ENCODE measurements around the gene PDE11A.
A peak's percentile ranks its signal among the peaks of the same experiment; 100 is the strongest.
"Not testable (repeated sequence)": the region's sequence is repeated elsewhere in the genome, so short reads cannot be mapped to it uniquely, and the experiment has no call there.

Gene PDE11A

DNA sequence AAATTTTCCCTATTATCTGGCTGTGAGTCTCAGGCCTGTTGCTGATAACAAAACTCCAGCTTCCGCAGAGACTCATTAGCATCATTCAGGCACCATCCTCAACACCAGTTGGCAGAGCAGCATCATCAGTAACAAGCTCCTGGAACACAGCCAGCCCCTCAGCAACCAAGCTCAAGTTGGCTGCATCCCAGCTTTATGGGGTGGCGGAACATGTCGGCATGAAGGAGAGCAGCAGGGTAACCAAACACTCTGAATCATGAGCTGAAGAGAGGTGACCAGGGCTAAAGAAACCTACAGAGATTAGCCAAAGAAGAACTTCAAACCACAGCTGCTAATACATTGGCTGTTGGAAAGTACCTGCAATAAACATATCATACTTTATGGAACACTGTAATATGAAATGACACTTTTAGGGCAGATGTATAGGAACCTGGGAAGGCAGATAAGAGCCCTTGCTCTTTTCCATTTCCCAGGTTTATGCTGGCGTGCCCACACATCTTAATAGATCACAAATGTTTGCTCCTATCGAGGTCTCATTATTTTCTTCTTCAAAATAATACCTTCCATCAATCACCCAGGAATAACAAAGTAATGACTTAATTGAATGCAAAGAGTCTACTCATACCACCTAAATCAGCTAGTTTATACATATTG, 63.8 kb downstream of the PDE11A start:
- no peak for DNase-seq

DNA sequence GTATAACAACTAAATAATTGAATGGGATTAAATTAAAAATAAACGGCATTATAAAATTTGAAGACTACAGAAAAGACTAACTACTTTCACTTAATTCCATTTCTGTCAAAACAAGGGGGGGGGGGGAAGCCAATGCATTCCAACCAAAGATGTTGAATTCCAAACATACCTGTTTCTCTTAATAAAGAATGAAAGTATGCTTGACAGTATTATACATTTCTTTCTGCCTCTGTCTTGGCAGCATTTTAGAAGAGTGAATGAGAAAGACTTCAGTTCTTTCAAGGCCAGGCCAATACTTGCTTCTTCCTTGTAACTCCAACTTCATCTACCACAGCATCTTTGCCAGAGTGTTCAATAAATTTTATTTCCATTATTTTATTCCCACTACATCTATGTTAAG, 65.9 kb downstream of the PDE11A start:
- no peak for DNase-seq

DNA sequence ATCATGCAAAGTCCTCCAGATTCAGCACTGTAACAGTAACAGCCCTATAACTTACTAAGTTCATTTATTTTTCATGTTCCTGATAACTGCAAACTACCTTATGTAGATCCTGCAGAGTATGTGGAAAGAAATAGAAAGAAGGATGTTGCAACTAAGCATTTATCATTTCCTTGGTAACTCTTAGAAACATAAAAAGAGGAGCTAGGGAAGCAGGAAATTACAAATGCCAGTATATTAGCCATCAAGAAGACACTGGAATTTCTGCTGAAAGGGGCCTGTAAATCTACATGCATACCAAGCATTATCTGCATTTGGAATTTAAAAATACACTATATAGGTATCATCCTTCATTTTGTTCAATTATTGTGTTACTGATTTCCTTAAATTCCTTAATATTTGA, 66.8 kb downstream of the PDE11A start:
- DNase-seq: peak; percentile 5 to 16

DNA sequence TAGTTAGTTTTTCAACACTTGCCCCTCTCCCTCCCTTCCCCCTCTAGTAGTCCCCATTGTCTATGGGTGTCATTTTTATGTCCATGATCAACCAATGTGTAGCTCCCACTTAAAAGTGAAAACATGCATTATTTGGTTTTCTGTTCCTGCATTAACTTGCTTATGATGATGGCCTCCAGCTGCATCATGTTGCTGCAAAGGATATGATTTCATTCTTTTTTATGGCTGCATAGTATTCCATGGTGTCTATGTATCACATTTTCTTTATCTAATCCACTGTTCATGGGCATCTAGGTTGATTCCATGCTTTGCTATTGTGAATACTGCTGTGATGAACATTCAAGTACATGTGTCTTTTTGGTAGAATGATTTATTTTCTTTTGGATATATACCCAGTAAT, 70.5 kb downstream of the PDE11A start:
- no peak for DNase-seq

DNA sequence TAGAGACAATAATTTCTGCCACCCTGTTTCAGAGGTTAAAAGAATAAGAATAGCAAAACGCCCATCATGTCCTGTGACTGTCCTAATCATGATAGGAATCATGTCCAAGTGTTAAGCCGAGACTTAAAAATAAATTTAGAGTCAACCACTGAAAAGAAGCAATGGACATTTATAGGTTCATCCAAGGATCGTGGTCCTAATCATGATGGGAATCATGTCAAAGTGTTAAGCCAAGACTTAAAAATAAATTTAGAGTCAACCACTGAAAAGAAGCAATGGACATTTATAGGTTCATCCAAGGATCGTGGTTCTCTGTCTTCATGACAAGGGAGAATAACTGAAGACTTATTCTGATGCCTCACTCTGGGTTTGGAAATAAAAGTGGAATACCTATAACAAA, 73.6 kb downstream of the PDE11A start:
- no peak for DNase-seq

DNA sequence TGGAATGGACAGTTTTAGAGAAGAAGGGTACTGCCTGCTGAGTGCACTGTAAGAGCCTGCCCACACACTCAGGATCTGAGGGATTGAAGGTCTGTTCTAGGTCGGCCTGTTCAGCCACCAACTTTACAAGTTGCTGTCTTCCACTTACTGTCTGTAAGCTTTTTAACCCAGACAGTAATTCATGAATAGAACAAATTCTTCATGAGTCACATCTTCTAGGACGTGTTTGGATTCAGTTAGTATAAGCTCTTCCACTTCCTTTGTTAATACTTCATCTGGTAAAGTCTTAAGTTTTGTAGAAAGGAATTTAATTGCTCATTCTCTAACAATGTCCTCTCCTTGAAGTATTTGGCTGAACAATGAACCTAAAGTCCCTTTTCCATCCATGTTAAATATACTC, 74.6 kb downstream of the PDE11A start:
- DNase-seq: no peak

DNA sequence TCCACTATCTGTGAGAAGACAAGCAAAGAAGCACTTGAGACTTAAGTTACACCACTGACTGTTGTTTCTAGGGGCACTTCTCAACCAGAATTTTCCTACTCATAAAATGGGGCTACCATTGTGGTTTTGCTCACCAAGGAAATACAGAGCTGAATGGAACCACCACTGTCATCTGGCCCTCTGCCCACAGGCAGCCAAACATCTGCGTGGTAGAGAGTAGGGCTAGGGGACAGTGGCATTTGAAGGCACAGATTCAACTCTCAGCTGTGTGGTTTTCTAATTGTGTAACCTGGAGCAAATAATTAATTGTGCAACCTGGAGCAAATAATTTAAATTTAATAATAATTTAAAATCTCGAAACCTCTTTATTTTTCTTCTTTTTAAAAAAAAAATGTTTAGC, 79.6 kb downstream of the PDE11A start:
- DNase-seq: no peak

DNA sequence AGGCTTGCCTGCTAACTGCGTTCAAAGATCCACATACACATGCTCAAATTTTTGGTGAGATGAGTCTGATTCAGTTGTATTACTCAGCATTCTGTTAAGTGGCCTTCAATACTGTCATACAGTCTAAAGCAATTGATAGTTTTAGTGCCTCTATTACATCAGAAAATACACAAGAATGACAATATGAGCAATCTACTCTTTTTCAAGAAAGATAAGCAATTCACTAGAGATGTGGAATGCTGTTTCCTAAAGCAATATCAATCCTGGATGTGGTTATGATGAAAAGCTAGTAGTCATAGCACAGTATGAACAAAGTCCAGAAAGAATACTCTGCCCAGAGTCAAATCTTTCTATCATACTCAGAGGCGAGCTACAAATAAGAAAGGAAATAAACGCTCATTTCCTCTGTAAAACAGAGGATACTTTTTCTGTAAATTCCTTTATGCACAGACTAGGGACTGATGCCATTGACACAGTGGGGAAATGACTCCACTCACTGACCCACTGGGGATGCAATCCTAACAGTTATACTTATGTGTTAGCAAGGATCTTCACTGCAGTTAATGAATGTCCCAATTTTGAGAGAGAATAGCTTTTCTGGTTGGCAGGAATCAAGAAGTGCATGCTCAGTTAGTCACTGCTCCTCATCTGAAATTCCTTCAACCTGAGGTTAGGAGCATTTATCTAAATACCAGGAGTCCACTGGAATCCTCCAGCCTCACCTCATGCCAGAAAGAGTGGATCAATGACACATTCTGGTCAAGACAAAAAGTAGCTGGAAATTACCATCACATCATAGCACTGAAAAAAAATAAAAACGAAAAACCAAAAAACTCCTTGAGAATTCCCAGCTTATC, 83.3 kb downstream of the PDE11A start:
- no peak for DNase-seq

DNA sequence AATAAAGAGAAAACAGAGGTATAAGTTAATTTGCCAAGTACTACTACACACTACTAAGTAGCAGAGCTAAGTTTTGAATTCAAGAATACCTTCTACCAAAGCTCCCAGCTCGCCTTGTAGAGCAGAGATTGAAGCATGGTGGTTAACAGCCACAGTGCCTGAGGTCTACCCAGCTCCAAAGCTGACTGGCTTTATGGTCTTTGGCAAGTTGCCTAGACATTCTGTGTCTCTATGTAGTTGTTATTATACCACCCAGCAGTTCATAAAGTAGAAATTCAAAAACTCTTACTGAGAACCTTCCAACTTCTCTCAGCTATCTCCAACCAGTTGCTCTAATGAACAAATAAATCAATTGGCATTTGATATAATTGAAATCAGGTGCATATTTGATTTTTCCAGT, 87.8 kb downstream of the PDE11A start:
- DNase-seq: no peak

DNA sequence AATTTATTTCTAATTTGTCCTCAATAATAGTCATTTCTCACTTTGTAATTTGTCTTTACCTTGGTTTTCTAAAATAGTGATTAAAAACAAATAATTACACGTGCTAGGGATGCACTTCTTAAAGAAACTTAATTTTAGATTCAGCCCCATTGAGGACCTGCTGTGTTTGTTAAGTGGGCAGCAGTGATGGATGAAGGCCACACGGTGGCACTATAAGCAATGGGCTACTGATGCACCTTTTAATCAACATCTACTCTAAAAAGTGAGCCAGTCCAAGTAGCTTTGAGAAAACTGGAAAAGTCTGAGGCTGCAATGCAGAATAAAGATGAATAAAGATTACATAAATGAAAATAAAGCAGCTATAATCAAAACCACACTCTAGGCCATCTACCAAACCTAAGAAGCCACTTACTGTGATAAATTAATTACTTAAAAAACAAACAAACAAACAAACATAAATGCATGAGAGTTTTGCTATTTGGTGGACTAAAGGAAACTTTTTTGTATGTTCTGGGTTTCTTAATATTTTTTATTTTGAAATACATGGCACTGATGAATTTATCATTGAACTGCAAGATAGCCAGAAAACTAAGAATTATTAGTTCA, 89.3 kb downstream of the PDE11A start:
- peak; percentile 23 to 50 for DNase-seq

DNA sequence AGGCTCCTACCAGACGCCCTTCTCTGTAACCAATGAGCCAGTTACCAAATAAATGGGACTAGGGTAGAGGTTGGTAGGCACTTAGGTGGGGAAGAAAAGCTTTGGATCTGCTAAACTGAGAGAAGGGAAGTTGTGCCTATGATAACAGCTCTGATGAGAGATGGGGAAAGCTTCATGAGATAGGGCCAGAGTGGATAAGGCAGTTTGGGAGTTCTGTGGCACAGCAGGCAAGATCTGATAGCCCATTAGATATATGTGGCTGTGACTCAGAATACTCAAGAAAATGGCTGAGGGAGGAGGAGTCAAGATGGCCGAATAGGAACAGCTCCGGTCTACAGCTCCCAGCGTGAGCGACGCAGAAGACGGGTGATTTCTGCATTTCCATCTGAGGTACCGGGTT, 99.8 kb downstream of the PDE11A start:
- DNase-seq: no peak

DNA sequence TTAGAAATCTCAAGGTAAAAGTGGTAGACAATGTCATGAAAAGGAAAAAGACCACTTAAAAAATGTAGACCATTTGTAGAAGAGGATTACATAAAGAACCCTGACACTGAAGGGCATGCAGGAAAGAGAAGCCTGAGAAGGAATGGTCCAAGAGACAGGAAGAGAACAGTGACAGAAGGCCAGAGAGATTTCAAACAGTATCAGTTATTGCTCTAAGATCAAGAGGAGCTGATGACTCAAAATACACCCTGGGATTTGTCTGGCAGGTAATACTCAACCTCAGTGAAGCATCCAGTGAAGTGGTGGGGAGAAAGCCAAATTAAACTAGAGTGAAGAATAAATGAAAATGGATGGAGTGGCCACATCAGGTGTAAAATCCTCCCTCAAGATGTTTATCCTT, 100.5 kb downstream of the PDE11A start:
- no peak for DNase-seq

DNA sequence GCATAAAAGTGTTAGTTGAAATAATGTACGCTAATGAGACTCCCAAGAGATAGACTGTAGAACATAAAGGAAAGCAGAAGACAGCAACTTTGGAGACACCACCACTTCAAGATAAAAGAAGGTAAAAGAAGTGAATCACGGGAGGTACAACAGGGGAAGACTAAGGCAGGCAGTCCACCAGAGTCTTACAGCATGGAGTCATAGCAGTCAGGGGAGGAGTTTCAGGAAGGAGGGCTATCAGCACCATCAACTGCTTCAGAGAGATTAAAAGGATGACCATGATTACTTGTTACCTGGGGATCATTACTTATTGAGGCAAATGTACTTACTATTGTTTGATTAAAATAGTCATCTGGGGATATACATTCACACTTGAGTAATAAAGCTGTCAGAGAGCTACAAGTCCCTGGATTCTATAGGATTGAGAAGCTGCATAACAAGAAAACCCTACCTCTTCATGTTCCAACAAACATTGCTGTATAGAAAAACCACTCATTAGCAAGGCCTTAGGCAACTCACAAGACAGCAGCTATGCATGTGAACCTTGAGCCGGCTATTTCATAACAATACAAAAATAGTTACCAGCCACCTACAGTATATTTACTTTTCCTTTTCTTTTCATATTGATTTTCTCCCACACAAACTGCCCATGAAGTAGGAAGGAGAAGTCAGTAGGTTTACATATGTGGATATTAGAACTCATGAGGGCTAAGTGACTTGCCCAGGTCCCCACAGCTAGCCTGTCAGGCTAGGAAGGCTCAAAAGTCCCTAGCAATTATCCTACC, 101.7 kb downstream of the PDE11A start:
- no peak for DNase-seq

DNA sequence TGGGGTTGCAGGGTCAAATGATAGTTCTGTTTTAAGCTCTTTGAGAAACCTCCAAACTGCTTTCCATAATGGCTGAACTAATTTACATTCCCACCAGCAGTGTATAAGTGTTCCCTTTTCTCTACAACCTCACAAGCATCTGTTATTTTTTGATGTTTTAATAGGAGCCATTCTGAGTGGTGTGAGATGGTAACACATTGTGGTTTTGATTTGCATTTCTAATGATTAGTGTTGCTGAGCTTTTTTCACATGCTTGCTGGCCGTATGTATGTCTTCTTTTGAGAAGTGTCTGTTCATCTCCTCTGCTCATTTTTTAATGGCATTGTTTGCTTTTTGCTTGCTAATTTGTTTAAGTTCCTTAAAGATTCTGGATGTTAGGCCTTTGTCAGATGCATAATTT, 107.7 kb downstream of the PDE11A start:
- no peak for DNase-seq

DNA sequence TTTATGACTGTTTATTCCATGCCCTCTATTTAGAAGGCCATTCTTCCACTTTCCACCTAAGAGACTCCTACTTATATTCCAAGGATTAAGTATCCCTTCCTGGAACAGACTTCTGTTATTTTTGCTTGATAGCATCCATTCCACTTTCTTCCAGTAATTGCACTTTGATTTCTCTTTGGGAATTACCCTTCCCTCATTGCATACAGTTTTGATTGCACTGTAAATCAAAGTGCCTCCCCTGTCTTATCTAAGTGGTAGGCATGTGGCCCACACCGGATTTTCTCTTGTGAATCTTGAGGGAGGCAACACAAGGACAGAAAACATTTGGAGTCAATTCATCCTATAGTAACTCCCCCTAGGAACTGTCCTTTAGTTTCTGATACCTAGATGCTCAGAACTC, 120.4 kb downstream of the PDE11A start:
- DNase-seq: no peak

DNA sequence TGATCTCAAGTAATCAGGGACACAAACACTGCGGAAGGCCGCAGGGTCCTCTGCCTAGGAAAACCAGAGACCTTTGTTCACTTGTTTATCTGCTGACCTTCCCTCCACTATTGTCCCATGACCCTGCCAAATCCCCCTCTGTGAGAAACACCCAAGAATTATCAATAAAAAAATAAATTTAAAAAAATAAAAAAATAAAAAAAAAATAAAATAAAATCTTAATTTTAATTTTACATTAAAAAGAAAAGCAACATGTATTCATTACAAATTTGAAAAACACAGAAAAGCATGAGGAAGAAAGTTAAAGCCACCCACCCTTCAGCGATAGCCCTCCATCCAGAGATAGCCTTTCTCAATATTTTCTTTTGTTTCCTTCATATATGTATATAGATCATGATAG, 125.0 kb downstream of the PDE11A start:
- not testable (repeated sequence) for DNase-seq

DNA sequence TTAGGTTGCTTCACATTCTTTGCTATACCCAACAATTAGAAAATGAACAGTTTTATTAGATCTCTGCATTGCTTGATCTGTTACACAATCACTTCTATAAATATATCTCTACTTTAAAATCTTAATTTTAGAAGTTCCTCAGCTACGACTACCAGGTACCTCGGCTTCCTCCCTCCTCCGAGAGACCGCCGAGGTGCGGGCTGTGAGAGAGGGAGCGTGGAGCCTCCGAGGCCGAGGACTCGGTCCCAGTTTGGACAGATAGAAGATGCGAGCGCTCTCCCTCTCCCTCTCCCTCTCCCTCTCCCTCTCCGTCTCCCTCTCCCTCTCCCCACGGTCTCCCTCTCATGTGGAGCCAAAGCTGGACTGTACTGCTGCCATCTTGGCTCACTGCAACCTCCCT, 128.0 kb downstream of the PDE11A start:
- DNase-seq: not testable (repeated sequence)

DNA sequence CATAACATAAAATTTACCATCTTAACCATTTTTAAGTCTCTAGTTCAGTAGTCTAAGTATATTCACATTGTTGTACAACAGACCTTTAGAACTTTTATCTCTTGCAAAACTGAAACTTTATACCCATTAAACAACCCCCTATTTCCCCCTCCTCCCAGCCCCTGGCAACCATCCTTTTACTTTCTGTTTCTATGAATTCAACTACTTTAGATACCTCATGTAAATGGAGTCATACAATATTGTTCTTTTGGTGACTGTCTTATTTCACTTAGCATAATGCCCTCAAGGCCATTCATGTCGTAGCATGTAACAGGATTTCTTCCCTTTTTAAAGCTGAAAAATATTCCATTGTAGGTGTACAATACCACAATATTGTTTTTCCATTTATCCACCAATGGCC, 129.8 kb downstream of the PDE11A start:
- DNase-seq: no peak

DNA sequence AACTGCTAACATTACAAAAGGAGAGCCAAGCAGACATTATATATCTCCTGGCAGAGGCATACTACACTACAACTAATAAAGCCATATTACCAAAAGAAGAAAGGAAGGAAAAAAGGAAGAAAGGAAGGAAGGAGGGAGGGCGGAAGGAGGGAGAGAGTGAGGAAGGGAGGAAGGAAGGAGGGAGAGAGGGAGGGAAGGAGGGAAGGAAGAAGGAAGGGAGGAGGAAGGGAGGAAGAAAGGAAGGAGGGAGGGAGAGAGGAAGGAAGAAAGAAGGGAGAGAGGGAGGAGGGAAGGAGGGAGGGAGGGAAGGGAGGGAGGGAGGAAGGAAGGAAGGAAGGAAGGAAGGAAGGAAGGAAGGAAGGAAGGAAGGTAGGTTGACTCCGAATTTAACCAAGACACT, 133.4 kb downstream of the PDE11A start:
- DNase-seq: no peak

DNA sequence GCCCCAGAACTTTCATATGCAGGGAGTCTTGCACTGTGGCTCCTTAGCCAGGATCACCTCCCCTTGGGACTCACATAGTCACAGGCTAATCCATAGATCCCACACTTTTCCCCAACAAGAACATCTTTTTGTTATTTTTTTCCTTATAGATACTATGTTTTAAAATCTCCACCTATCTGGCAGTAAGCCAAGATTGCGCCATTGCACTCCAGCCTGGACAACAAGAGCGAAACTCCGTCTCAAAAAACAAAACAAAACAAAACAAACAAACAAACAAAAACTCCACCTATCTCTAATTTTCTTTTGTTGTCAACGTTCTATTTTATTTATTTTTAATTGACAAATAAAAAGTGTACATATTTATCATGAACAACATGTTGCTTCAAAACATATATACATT, 141.7 kb downstream of the PDE11A start:
- no peak for DNase-seq

DNA sequence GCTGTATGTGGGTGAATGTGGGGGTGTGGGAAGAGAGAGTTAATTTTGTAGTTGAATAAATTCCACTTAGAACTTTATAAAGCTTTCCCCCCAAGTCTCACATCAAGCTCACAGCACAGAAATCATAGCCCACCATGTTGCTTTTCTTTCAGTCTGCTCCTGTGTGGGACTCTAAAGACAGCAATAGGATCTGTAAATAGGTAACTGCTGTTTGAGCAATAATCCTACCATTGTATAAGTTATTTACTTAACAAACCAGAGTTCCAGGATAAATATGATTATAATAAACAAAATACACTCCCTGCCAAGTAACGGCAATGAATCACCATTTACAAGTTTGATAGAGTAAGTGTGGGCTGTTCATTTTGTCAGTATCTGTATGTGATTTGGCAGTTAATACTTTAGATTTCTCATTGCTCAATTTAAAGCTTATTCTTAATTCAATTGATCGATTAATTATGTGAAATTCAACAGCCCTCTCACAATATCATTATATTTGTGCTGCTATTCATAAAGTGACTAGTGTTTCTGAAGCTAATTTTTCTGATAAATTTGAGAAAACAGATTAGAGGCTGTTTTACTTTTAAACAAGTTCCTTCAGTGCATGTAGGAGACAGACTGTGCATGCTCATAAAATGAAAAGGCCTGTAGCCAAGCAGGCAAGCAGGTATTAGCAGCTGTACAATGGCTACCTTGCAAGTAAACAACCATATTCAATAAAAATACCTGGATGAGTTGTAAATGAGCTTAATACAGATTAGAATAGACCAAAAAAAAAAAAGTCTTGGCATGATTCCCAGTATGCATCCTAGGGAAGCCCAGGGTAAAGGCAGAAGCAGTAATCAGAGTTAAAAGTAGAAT, 142.7 kb downstream of the PDE11A start:
- DNase-seq: no peak

DNA sequence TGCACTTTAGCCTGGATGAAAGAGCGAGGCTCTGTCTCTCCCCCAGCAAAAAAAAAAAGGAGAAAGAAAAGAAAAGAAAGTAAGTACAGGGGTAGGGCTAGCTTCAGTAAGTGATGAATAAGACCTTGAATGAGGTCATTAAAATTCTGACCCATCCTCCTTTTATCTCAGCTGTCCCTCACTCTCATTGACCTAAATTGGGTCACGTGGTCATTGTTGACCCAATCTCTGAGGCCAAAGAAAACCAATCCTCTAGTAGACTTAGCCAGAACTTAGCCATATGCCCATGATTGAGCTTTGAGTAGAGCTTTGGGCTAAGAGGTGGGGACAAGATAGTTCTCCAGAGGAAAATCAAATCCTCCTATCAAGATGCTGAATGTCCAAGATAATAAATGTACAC, 149.3 kb downstream of the PDE11A start:
- no peak for DNase-seq
